OCI-LY1 (cell line): ENCODE measurements around the gene ZNF780A.
"Not testable (repeated sequence)": the region's sequence is repeated elsewhere in the genome, so short reads cannot be mapped to it uniquely, and the experiment has no call there.

ENCODE experiments used
- H2AFZ ChIP-seq: fragments of 200-600 bp; sonication (generic), shearing (Covaris generic); 2 replicates; pipeline ENCODE4 v1.6.0; 2014; ENCODE audit warnings: antibody characterized with exemption, mild to moderate bottlenecking, low read length
- H3F3A ChIP-seq: fragments of 200-600 bp; sonication (generic), shearing (Covaris generic); 2 replicates; pipeline ENCODE4 v1.6.0; 2014; ENCODE audit warnings: mild to moderate bottlenecking, antibody characterized with exemption, low read length, moderate library complexity; ENCODE audit not compliant: insufficient read depth
- H3K27ac ChIP-seq: fragments of 200-600 bp; sonication (generic); 2 replicates; pipeline ENCODE4 v1.5.1; 2014; ENCODE audit warnings: low read length, mixed run types, mild to moderate bottlenecking, low read depth; ENCODE audit not compliant: poor library complexity, severe bottlenecking
- H3K27me3 ChIP-seq: fragments of 200-600 bp; sonication (generic); 2 replicates; pipeline ENCODE4 v1.6.0; 2014; ENCODE audit warnings: antibody characterized with exemption, mild to moderate bottlenecking, low read length, moderate library complexity; ENCODE audit not compliant: insufficient read depth
- H3K36me3 ChIP-seq: fragments of 200-600 bp; sonication (generic); 2 replicates; pipeline ENCODE4 v1.6.1; 2014; ENCODE audit warnings: mild to moderate bottlenecking, antibody characterized with exemption, low read length, moderate library complexity, mixed read lengths; ENCODE audit not compliant: insufficient read depth
- H3K4me1 ChIP-seq: fragments of 200-600 bp; sonication (generic); 2 replicates; pipeline ENCODE4 v1.5.1; 2014; ENCODE audit warnings: mild to moderate bottlenecking, low read length, moderate library complexity; ENCODE audit not compliant: insufficient read depth, severe bottlenecking
- H3K4me2 ChIP-seq: fragments of 200-600 bp; sonication (generic), shearing (Covaris generic); 2 replicates; pipeline ENCODE4 v1.6.1; 2014; ENCODE audit warnings: low read length
- H3K4me3 ChIP-seq: fragments of 200-600 bp; sonication (generic); 2 replicates; pipeline ENCODE4 v1.5.1; 2014; ENCODE audit warnings: low read length, low read depth, mild to moderate bottlenecking, mixed read lengths; ENCODE audit not compliant: poor library complexity, severe bottlenecking
- H3K79me2 ChIP-seq: fragments of 200-600 bp; shearing (Covaris generic); 2 replicates; pipeline ENCODE4 v1.6.1; 2016; ENCODE audit warnings: mixed run types, low read length, mixed read lengths; ENCODE audit not compliant: insufficient read depth
- H3K9ac ChIP-seq: fragments of 200-600 bp; sonication (generic), shearing (Covaris generic); 2 replicates; pipeline ENCODE4 v1.6.1; 2014; ENCODE audit warnings: mild to moderate bottlenecking, low read length, mixed read lengths
- H3K9me2 ChIP-seq: fragments of 200-600 bp; sonication (generic), shearing (Covaris generic); 2 replicates; pipeline ENCODE4 v1.6.1; 2014; ENCODE audit warnings: low read depth, mild to moderate bottlenecking, low read length, mixed read lengths
- H3K9me3 ChIP-seq: fragments of 200-600 bp; shearing (Covaris generic); 2 replicates; pipeline ENCODE4 v1.6.1; 2014; ENCODE audit warnings: low read length, mixed read lengths
- H4K20me1 ChIP-seq: fragments of 200-600 bp; sonication (generic), shearing (Covaris generic); 2 replicates; pipeline ENCODE4 v1.6.0; 2016; ENCODE audit warnings: mild to moderate bottlenecking, low read length; ENCODE audit not compliant: insufficient read depth
- CTCF ChIP-seq: fragments of 200-600 bp; sonication (generic), shearing (Covaris generic); IDR thresholded peaks from 2 replicates; pipeline ENCODE4 v1.5.1; 2017; ENCODE audit warnings: mild to moderate bottlenecking, antibody characterized with exemption, low read length, moderate library complexity, mixed read lengths
- EZH2 ChIP-seq: fragments of 200-600 bp; sonication (generic), shearing (Covaris generic); IDR thresholded peaks from 2 replicates; pipeline ENCODE4 v1.8.0; 2017; ENCODE audit warnings: borderline replicate concordance, mixed run types, mild to moderate bottlenecking, antibody characterized with exemption, low read length, moderate library complexity, mixed read lengths

Gene ZNF780A

GRCh38 chr19:40053491-40053890, 37.3 kb downstream of the ZNF780A start:
- Histone ChIP-seq H3K4me2 (no peak overlapping the region), H3K4me1 (peaks cover 19% of the 10 kb centered on the region), H3K27ac (no peak overlapping the region), H3F3A (no peaks in the 10 kb centered on the region), H3K36me3 (peaks cover 34% of the 10 kb centered on the region), H3K9me3 (peaks cover 15% of the 10 kb centered on the region), H2AFZ (no peak overlapping the region), H3K79me2 (peaks cover 8% of the 10 kb centered on the region), H3K9ac (no peak overlapping the region), H4K20me1 (no peaks in the 10 kb centered on the region), H3K9me2 (no peaks in the 10 kb centered on the region), H3K27me3 (no peaks in the 10 kb centered on the region), H3K4me3 (no peak overlapping the region)
- no peak for TF ChIP-seq CTCF

GRCh38 chr19:40041718-40042117, 49.0 kb downstream of the ZNF780A start:
- H3K4me3 ChIP-seq, H3K9ac ChIP-seq: not testable (repeated sequence)

GRCh38 chr19:40038047-40038446, 52.7 kb downstream of the ZNF780A start:
- H3K79me2 ChIP-seq, H3K27ac ChIP-seq, H3F3A ChIP-seq, H3K9ac ChIP-seq, H2AFZ ChIP-seq, H3K4me2 ChIP-seq, H3K27me3 ChIP-seq, H3K9me2 ChIP-seq, H4K20me1 ChIP-seq, H3K4me1 ChIP-seq, H3K4me3 ChIP-seq: not testable (repeated sequence)
- peaks cover 19% of the 10 kb centered on the region for H3K36me3 ChIP-seq
- peaks cover 31% of the 10 kb centered on the region for H3K9me3 ChIP-seq

More at GRCh38 chr19:40041718-40042117, 49.0 kb downstream of the ZNF780A start:
- Histone ChIP-seq H3K36me3 (peaks cover 37% of the 10 kb centered on the region), H3K9me3 (0 out of 2 replicates have a peak, but pooled peaks cover 10% of the 10 kb centered on the region)
- H4K20me1 ChIP-seq, H2AFZ ChIP-seq, H3K27ac ChIP-seq, H3K79me2 ChIP-seq, H3K9me2 ChIP-seq, H3K4me1 ChIP-seq, H3F3A ChIP-seq, H3K4me2 ChIP-seq, H3K27me3 ChIP-seq: not testable (repeated sequence)

- H2AFZ ChIP-seq: no peak overlapping the region
- H4K20me1 ChIP-seq: no peaks in the 10 kb centered on the region
These were observed 54.7 kb downstream of the ZNF780A start for GRCh38 chr19:40035996-40036395.

More at GRCh38 chr19:40035996-40036395, 54.7 kb downstream of the ZNF780A start:
- H3K79me2 ChIP-seq: no peaks in the 10 kb centered on the region
- TF ChIP-seq EZH2: no peak
- TF ChIP-seq CTCF: no peak
- H3K9ac ChIP-seq: no peak overlapping the region
- no peak overlapping the region for H3K27ac ChIP-seq
- H3K9me3 ChIP-seq: peaks cover 43% of the 10 kb centered on the region
- no peak overlapping the region for H3K4me3 ChIP-seq
- H3K36me3 ChIP-seq: peaks cover 19% of the 10 kb centered on the region
- H3K4me1 ChIP-seq: no peaks in the 10 kb centered on the region
- H3K4me2 ChIP-seq: no peak overlapping the region
- no peaks in the 10 kb centered on the region for H3K27me3 ChIP-seq
- H3F3A ChIP-seq: no peaks in the 10 kb centered on the region
- no peaks in the 10 kb centered on the region for H3K9me2 ChIP-seq
